ENCODE data around the gene NAGLU. TPM values are rescaled to one million over a fixed set of nuclear protein-coding genes. Genes with fewer than 3 reads are reported as not detected.

The NAGLU gene
- total and polyA plus RNA-seq, 10 of the 15 experiments (the other 5 are each of a cell fraction or from before 2014, with no cell fraction given), result 0.23 to 27.5 (median 8.9) TPM

- TF ChIP-seq E4F1 (IDR thresholded peaks at IDR 0.05; ENCODE audit: borderline replicate concordance, partially characterized antibody), result no peak
These were observed 45.8 kb downstream of the NAGLU start (continued) for GRCh38 chr17:42581744-42582270.

GRCh38 chr17:42584880-42585279, 48.8 kb downstream of the NAGLU start:
- Histone ChIP-seq H3K4me3 (no peak overlapping the region), H3K9ac (ENCODE audit: control insufficient read depth, insufficient read depth, low read length) (no peak overlapping the region), H3K36me3 (ENCODE audit: control insufficient read depth in 2 of 2, insufficient read depth in 2 of 2, low read length in 1 of 2) (peaks cover 30 to 55% of the 10 kb centered on the region in 2 experiments), H2AFZ (ENCODE audit: control insufficient read depth, low read depth, low read length) (no peak overlapping the region), H3K9me3 (replicated peaks; ENCODE audit: control insufficient read depth, insufficient read depth, low read length) (no peaks in the 10 kb centered on the region), H4K20me1 (ENCODE audit: control insufficient read depth, insufficient read depth) (no peaks in the 10 kb centered on the region), H3K4me1 (ENCODE audit: control insufficient read depth, insufficient read depth, low read length) (peaks cover 40% of the 10 kb centered on the region), H3K4me2 (ENCODE audit: control insufficient read depth, insufficient read depth) (no peak overlapping the region), H3K27me3 (replicated peaks in 1 of 2; ENCODE audit: control insufficient read depth in 2 of 2, insufficient read depth in 2 of 2, low read length in 1 of 2) (no peaks in the 10 kb centered on the region), H3K79me2 (ENCODE audit: control insufficient read depth, insufficient read depth, low read length) (peaks cover 3% of the 10 kb centered on the region), H3K27ac (ENCODE audit: control insufficient read depth, insufficient read depth) (no peak overlapping the region)
- POLR2A ChIA-PET, result interaction anchor here (0.6 to 1.5 kb wide), 4 partner anchors 10 to 133 kb away, joined by 3 to 9 read pairs (median 6); no protein-coding TSS in a partner anchor
- TF ChIP-seq ZNF24 (IDR thresholded peaks at IDR 0.05) (no peak), PKNOX1 (IDR thresholded peaks at IDR 0.05) (no peak), SMAD5 (IDR thresholded peaks at IDR 0.05; ENCODE audit: low read depth) (no peak), ZBED1 (IDR thresholded peaks at IDR 0.05; ENCODE audit: borderline replicate concordance) (no peak), PAX8 (IDR thresholded peaks at IDR 0.05) (no peak), ZBTB33 (IDR thresholded peaks at IDR 0.05) (no peak), HCFC1 (IDR thresholded peaks at IDR 0.05; ENCODE audit: low read length) (no peak), MEF2A (IDR thresholded peaks at IDR 0.05; ENCODE audit: insufficient read depth, low read depth, low read length) (no peak), PBX3 (IDR thresholded peaks at IDR 0.05; ENCODE audit: insufficient replicate concordance, low read depth, low read length) (no peak)
- FAIRE-seq, result no peak
- DNase-seq (ENCODE audit: low read depth, low spot score), result no peak
- no TSS peak for BruUV-seq (replicated peaks)
- RAD21 ChIA-PET (ENCODE audit: unreplicated experiment), result interaction anchor here (0.6 to 3.6 kb wide), 2 partner anchors 20 to 125 kb away, joined by 4 to 18 read pairs; no protein-coding TSS in a partner anchor
- intact Hi-C loops (cut with micrococcal nuclease; ENCODE audit: unreplicated experiment) (no loop called here), in situ Hi-C loops (cut with MboI) (no loop called here)
- SMC1A ChIA-PET (ENCODE audit: uncharacterized antibody, unreplicated experiment), result interaction anchor here (0.7 to 7.1 kb wide), 3 partner anchors 21 to 178 kb away, joined by 3 to 69 read pairs (median 4); partner anchors contain the start of genes CCR10, RETREG3 and TUBG1
- CTCF ChIA-PET, result interaction anchor here (9.8 kb wide), 1 partner anchor 92 kb away, joined by 239 read pairs; the partner anchor contains the start of genes CCR10 and PLEKHH3
- no peak for ATAC-seq
- 98% methylated on average over 9 of the region's 9 CpGs for WGBS (ENCODE audit: insufficient coverage, insufficient replicate concordance, low lambda C conversion rate, missing lambda C conversion rate)

Data from GM12878 (cell line).